ENCODE measurements around the gene ITGA8.

ITGA8 gene

DNA sequence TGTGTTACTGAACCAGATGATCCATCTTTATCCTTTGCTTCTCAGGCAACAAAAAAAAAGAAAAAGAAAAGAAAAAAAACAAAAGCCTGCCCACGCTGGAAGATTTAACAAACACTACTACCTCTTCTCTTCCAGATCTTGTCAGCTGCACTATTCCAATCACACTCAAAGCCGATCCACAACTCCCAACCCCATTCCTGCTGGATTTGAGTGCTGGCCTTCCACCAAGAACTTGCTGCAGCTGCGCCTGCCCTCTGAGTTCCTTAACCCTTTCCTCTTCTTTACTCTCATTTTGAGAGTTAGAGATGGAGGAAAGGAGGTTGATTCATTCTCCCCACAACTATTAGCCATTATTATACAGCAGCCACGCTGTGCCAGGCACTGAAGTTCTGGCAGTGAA is 16.0 kb upstream of the ITGA8 start:
- DNase-seq (ENCODE audit: low spot score) = no peak

DNA sequence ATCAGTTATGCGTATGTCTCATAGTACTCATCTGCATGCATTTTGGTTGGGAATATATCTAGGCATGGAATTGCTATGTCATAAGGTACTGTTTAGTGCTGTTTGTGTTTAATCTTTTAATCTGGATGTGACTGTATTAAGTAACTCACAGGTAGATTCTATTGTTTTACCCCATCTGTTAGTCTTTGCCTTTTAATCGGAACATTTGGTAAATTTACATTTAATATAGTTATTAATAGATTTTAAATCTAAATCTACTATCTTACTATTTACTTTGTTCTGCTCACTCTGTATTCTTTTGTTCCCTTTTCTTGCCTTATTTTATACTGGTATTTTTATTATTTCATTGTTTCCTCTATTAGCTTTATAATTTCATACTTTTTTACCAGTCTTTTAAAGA is 10.6 kb upstream of the ITGA8 start:
- no peak for DNase-seq (ENCODE audit: low spot score)

- no peak for DNase-seq (ENCODE audit: low spot score)
Measured at GRCh38 chr10:15729890-15730289, 10.2 kb upstream of the ITGA8 start.

DNA sequence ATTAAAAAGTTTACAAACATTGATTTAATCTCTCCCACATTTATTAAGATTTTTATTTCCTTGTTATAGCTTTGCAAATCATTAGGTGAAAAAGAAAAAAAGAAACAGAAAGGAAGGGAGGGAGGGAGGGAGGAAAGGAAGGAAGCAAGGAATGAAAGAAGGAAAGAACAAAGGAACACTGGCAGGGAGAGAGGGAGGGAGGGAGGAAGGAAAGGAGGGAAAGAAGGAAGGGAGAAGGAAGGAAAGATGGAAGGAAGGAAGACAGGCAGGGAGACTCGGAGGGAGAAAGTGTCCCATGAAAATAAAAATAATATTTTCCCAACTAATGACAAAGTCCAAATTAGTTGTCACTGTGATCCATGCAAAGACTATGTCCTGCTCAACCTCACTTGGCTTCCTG is 6.3 kb upstream of the ITGA8 start:
- no peak for DNase-seq (ENCODE audit: low spot score)

DNA sequence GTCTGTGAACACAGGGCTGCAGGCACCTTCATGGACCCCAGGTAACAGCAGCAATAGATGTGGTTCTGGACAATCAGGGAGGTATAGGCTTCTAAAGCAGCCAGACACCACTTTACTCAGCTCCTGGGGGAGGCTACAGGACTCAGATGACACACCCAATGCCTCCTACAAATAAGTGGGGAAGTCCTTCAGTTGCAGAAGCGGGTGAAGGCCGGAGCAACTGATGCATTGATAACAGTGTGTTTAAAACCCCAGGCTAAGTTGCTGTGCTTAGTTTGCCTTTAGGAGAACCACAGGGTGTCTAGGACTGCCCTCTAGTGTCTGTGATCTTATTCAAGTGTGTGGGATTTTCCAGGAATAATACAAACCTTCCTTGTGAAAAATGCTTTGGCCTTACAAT is 5.9 kb upstream of the ITGA8 start:
- DNase-seq (ENCODE audit: low spot score) = no peak

DNA sequence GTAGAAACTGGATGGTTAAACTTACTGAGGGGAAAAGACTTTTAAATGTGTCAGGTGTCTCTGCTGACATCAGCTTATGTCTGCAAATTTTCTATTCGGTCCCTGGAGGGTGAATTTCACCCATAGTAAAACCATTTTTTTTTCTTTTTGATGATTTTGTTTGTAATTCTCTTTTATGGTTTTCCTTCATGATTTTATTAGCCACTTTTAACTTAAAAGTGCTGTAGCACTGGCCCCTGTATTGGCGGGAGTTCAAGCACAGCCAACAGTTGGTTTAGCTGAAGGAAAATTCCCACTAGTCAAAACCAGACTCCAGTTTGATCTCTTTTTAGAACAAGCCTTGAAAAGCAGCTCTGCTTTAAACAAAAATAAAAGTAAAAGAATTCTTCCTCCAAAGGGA is 5.0 kb upstream of the ITGA8 start:
- DNase-seq (ENCODE audit: low spot score) = no peak

DNA sequence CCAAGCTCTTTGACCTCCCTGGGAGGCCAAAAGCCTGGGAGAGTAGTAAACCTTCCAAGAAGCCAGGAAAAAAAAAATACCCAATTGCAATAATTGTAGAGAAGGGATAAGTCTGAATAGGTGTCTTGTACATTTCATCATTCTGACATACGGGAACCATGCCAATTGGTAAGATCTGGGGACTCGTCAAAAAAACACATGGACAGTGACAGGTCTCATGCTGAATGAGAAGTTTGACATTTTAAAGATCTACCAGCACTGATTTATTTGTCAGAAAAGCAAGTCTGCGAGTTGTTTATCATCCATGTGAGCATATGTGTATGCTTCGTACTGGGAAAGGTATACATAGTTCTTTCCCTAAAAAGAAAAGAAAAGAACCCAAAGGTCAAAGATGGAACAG is 4.1 kb upstream of the ITGA8 start:
- no peak for DNase-seq (ENCODE audit: low spot score)

GRCh38 chr10:15720635-15721287 is 1.0 kb upstream of the ITGA8 start:
- DNase-seq (ENCODE audit: low spot score) = no peak

- DNase-seq (ENCODE audit: low spot score) = peak; percentile 57
Measured at GRCh38 chr10:15719049-15719898, 448 bp downstream of the ITGA8 start.

- peak; percentile 51 for DNase-seq (ENCODE audit: low spot score)
Measured at GRCh38 chr10:15718694-15719048, 1.1 kb downstream of the ITGA8 start.

GRCh38 chr10:15715619-15716227 is 4.0 kb downstream of the ITGA8 start:
- DNase-seq (ENCODE audit: low spot score) = no peak

DNA sequence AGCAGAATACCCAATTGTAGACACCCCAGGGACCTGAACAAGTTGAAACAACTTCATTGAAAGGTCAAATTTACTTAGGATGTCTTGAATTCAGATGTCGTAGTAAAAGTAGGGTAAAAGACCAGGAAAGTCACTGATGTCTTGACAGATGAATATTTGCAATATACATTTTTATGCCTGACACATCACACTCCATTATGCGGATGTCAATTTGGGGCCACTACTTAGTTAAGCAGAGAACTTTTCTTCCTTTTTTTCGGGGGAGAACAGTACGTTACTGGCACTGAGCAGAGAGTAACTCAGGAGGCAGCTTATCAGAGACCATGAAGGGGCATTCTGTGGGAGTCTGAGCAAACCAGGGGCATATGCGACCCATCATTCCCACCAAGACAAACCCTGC is 4.9 kb downstream of the ITGA8 start:
- DNase-seq (ENCODE audit: low spot score) = no peak

DNA sequence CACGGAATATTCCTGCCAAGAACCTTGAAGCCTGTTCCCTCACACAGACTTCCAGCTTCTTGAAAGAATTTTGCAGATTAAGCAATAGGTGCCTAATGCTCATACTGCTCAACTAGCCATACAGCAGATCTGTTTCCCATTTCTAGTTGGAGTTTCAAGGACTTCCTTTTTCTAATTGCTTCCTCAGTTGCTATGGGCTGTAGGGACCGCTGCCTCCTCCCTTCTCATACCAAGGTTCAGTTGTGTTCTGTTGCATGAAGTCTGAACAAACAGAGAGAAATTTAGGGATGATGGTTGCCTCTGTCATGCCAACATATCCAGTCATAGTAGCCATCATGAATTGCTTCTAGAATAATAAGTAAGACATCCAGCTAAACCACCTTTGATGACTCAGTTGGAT is 6.8 kb downstream of the ITGA8 start:
- DNase-seq (ENCODE audit: low spot score) = no peak

- no peak for DNase-seq (ENCODE audit: low spot score)
Measured at GRCh38 chr10:15710455-15710854, 9.3 kb downstream of the ITGA8 start.

- no peak for DNase-seq (ENCODE audit: low spot score)
Measured at GRCh38 chr10:15705298-15705697, 14.4 kb downstream of the ITGA8 start.

DNA sequence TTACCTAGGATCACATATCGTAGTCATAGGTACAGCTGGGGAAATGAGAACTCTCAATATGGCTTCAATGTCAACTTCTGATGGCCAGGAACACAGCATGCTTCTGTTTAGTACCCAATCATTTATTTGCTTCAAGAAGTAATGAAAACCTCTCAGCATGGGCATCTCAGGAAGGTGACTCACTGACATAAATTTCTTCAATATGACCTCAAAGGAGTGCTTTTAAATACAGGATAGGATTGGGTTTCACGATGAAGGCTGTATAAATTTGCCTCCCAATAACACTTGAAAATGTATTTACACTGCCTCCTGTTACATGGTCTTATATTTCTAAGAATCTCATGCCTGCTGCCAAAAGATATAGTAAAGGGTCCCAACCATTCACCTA is 15.1 kb downstream of the ITGA8 start:
- DNase-seq (ENCODE audit: low spot score) = no peak

GRCh38 chr10:15703944-15704580 is 15.7 kb downstream of the ITGA8 start:
- DNase-seq (ENCODE audit: low spot score) = no peak

GRCh38 chr10:15703151-15703880 is 16.4 kb downstream of the ITGA8 start:
- no peak for DNase-seq (ENCODE audit: low spot score)

DNA sequence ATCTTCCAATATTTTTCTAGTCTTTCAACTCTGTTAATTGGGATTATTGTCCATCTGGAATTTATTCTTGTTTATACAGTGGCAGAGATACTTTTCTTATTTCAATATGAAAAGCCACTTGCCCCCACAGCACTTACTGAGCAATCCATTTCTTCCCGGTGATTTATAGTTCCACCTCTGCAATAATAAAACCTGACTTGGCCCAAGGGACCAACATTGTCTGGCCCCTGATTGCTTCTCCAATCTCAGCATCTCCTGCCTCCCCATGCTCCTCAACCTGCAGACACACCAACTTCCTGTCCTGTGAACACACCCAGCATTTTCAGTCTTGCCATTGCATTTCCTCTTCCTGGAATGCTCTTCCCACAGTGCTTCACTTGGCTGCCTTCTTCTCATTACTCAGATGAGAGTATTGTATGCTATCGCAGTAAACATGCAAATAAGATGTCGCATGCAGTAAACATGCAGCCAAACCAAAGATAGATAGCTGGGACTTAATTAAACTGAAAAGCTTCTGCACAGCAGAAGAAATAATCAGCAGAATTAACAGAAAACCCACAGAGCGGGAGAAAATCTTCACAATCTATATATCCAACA is 19.5 kb downstream of the ITGA8 start:
- no peak for DNase-seq (ENCODE audit: low spot score)

DNA sequence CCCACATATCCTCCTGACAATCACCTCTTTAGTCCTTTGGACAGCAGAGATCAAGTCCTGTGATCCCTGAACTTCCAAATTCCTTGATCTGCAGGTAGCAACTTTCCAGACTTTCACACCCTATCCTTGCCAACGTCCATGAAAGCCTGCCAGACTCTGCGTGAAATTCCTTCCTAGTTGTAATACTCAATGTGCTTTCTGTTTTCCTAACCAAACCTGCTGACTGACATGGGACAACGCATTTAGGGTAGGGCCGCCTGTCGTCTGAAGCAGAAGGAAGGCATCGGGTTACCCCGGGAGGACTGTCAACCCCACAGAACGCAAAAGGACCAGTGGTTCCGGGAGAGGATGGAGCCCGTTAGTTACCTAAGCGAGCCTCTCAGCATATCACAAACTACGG is 23.9 kb downstream of the ITGA8 start:
- no peak for DNase-seq (ENCODE audit: low spot score)

GRCh38 chr10:15690031-15690430 is 29.7 kb downstream of the ITGA8 start:
- no peak for DNase-seq (ENCODE audit: low spot score)

GRCh38 chr10:15684768-15685167 is 35.0 kb downstream of the ITGA8 start:
- no peak for DNase-seq (ENCODE audit: low spot score)
